ENCODE results near the gene LLGL2. TPM values are rescaled to one million over a fixed set of nuclear protein-coding genes. Genes with fewer than 3 reads are reported as not detected.

LLGL2 gene
- polyA plus RNA-seq, 3 donors, result 66.7 to 107 (median 99.7) TPM

DNA sequence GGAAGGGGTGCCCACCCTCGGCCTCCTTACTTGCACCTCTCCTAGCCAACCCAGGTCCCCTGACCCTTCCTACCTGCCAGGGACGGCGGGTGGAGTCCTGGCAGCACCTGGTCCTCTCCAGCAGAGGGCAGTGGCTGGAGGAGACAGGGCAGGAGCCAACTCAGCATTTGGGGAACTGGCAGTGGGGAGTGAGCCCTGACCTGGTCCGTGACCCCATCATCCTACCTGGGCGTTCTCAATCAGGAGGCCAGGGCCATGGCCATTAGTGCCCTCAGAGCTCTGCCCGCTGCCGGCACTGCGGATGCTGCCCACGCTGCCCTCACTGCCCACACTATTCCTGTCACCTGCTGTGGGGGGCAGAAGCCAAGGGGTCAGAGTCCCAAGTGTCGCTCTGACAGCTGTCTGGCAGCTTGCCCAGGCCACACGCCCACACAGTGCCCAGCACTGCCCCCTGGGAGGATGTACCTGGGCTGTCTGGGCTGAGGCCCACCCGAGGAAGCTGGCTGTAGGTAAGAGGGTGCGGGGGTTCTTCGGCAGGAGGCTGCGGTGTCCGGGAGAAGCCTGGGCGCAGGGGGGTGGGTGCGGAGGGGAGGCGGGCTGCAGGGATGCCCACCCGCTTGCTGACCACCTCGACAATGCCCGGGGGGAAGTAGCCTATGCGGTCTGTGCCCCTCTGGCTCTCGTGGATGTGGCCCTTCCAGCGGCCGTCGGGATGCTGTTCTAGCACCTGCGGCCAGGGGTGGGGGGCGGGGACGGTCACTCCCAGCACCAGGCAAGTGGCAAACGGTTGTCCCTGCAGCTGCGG, 20.9 kb upstream of the LLGL2 start:
- DNase-seq, result no peak

DNA sequence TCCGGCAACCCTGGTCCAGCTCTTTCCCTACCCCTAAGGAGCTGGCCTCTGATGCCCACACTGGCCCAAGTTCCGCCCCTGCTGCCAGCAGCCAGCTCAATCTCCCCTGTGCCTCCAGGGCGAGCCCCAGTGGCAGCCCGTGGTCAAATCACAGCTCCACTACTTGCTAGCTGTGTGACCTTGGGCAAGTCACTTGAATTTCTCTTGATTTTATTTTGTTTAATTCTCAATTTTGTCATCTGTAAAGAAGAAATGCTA, 20.4 kb upstream of the LLGL2 start:
- DNase-seq, result no peak

DNA sequence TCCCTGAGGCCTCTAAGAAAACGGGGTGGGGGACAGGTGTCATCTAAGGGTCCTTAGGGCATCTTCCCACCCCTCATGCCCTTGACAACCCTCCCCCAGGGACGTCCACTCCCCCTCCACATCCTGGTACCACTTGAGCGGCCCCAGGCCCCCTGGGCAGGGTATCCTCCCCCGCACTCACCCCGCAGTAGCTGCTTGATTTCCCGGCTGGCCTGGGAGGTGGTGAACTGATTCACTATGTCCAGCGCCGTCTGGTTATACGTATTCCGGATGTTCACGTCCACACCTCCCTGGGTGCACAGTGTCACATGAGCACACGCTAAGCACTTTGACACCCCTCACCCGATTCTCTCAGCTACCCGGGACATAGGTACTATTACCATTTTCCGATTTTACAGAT, 19.9 kb upstream of the LLGL2 start:
- DNase-seq, result no peak

DNA sequence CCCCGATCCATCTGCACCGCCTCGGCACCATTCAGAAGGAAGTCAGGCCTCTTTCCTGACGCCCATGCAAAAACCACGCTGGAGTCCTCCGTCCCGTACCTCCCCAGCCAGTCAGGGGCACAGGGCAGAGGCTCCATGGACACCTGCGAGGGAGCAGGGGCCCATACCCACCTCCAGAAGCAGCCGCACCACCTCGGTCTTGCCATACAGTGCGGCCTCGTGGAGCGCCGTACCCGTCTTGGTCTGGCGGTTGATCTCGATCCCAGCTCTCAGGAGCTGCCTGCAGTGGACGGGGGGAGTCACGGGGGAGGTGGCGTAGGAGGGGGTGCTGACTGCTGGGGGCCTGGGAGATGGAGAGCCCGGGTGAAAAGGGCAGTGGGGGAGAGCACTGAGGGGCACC, 19.4 kb upstream of the LLGL2 start:
- no peak for DNase-seq

DNA sequence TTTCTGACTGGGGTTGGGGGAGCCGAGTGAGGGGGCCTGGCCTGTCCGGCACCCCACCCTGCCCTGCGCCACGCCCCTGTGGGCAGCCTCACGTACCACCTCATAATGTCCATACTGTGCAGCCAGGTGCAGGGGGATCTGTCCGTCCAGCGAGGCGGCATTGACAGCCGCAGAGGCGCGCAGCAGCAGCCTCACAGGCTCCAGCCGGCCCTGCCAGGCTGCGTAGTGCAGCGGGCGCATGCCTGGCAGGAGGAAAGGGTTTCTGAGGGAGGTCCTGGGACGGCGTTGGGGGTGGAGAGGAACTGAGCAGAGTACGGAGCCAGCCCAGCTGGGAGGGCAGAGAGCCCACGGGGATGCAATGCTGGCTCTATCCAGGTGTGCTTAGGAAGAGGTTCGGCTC, 18.6 kb upstream of the LLGL2 start:
- no peak for DNase-seq

DNA sequence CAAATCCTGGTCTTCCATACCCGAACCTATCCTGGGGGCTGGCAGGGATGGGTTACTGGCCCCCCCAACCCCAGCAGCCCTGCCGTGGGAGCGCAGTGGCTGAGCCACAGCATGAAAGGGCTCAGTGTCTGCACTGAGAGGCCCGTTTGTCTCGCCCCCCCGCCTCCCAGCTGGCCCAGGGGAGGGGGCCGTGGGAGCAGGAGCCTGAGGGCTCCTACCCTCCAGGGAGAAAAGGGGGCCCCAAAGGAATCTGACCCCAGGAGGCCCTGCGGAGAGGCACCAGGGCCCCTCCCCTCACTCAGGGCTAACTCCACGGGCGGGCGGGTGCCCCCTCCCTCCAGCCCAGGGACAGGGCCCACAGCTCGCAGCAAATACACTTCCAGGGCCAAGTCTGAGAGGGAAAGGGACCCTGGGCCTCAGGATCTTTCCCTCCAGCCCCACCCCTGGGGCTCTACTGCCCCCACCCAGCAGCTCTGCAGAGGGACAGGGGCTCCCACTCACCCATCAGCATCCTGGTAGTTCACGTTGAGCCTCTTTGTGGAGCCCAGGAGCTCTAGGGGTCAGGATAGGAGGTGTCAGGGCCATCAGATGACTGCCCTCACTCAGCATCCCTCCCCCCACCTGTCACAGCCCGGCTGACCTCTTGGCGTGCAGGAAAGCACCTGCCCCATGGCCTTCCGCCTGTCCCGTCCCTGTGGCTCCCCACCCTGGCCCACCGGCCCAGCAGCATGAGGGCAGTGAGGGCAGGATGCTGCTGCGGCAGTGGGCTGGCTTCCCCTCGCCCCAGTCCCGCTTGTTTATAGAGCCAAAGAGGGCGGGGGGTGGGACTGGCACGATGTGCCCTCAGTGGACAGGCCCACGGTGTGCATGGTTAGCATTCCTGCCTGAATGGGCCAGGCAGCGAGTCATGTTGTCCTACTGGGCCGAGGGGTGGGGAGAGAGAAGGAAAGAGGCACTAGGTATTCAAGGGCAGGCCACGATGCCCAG, 17.5 kb upstream of the LLGL2 start:
- no peak for DNase-seq

DNA sequence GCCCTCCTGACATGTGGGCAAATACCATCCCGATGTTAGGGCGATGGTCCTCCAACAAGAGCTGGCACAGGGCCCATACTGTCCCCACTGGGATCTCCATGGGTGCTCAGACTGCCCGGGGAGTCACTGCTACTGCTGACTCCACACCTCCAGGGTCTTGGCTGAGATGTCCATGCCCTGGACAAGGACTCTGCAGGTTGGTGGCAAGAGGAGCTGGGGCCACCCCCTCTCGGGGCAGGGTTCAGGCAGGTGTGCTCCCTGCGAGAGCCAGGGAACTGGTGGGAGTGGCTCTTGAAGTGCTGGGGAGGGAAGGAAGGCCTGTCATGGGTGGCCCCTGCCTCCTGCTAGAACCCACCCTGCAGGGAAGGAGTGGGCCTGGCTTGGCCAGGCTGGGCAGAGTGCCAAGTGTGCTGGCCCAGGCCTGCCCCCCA, 16.6 kb upstream of the LLGL2 start:
- DNase-seq, result no peak

DNA sequence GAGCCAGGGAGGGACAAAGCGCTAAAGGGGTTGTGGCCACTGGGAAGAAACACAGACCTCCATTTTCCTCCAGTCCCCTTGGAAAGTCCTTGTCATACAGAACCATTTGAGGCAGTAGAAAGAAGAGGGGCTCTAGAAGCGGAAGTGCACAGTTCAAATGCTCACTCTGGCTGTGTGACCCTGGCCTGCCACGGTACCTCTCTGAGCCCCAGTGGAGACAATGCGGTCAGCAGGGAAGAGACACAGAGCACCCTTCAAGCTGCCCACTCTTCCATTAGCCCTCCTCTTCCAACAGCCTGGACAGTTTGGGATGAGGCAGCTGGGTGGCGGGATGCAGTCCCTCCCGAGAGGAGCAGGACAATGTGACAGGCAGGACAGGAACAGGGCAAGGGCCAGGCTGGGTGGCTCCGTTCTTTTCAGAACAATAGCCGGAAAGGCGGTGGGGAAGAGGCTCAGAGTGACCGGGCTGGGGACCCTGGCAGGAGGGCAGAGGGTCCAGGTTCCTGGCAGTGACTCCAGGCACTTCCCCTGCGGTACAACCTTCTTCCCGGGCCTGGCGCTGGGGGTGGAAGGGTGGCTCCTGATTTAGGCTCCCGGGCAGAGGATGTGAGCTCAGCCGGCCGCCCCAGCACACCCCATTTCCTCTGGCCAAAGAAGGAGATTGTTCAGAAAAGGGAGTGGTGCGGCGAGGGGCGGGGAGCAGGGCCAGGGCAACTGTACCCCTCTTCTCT, 15.8 kb upstream of the LLGL2 start:
- DNase-seq, result no peak

DNA sequence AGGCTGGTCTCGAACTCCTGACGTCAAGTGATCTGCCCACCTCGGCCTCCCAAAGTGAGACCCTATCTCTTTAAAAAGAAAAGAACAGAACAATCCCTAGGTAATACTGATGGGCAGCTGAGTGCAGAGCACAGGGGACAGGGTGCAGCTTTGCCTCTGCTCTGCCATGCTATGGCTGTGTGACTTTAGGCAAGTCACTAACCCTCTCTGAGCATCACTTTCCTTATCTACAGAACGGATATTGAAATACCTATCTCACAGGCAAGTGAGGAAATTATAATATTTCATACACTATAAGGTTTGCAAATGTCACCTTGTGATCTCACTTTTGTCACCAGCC, 14.3 kb upstream of the LLGL2 start:
- DNase-seq, result no peak

DNA sequence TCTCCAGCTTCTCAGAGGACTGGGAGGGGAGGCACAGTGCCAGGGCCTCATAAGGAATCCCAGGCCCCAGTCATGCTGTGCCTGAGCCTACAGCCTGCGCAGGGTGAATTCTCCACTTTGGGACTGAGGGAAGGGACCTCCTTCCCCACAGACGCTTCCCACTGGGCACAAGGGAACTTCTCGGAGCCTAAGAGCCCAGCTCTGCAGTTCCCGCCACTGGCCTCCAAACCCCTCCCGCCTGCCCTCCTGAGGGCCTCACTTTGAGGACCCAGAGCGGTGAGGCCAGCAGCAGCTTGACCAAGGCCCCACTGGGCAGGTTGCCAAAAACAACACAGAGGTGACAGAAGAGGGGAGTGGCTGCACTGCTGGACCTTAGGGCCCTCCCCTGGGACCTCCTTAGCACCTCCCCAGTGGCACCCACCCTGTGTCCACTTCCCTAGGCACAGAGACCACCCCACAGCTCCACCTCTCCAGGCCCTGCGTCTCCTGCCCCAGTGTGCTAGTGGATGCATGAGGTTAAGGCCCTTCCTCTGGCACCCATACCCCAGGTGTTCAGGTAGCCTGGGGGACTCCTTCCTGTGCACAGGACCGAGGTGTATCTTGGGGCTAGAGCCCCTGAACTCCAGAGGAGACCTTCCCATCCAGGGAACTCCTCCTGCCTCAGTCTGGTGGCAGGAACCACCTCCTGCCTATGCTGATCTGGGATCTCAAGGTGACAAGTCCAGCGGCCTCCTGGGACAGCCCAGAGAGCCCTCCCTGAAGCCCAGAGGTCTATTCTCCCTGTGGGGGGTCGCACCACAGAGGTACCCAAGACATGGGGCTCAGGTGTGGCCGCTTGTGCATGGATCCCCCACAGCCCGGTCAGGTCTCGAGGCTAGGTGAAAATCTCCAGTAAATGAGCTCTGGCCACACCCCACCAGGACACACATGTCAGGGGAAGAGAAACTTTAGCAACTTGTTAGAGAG, 13.6 kb upstream of the LLGL2 start:
- DNase-seq, result no peak

DNA sequence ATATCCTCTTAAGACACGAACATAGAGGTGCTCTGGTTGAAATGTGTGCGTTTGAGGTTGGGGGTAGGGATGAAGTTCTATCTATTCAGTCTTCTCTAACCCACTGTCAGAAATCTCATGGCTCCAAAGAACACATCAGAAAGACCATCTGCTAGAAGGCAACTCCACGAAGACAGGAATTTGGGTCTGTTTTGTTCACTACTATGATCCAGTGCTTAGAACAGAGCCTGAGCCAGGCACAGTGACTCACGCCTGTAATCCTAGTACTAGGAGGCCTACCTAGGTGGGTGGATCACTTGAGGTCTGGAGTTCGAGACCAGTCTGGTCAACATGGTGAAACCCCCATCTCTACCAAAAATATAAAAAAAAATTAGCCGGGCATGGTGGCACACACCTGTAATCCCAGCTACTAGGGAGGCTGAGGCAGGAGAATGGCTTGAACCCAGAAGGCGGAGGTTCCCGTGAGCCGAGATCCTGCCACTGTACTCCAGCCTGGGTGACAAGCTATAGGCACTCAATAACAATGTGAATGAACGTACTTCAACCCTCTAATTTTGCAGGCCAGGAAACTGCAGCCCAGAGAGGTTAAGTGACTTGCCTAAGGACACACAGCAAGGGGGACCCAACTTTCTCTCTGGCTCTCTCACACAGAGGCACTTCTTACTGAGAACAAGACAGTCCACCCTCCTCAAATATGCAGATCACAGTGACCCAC, 12.4 kb upstream of the LLGL2 start:
- no peak for DNase-seq

DNA sequence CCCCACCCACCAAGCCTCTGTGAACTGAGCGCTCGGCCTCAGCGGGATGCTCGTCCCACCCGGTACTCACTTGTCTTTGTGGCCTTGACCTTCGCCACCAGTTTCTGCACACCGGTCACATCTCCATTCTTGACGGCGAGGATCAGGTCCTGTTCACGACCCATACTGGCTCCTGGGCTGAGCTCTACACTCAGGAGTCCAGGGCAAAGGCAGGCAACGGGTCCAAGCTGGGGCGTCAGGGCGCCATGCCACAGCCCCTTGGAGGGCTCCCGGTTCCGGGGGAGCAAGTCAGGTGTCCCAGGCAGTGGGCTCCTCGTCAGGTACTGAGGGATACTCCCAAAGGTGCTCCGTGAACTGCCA, 11.9 kb upstream of the LLGL2 start:
- no peak for DNase-seq

DNA sequence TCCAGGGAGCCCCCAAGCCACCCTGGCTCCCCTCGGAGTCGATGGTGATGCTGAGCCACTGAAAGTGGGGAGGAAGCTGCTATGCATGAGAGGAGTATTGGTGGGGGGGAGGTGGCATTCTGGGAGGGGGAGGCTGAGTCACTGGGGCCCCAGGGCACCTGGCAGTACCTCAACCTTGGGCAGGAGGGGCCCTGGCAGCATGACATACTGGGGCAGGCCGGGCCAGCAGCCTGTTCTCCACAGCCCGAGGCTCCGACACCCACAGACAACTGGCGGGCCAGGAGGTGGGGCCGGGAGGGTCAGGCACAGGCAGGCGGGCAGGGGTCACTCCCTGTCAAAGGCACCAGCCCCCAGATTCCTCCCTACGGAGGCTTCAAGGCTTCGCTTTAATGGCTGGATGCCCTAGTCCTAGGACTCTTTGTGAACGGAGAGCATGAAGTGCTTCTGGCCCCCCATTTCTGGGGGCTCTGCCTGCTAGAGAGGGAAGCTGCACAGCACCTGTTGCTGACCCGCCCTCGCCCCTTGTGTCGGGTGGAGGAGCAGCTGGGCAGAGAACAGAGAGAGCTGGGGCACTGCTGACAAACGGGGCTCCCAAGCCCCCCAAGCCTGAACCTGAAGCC, 11.1 kb upstream of the LLGL2 start:
- no peak for DNase-seq

DNA sequence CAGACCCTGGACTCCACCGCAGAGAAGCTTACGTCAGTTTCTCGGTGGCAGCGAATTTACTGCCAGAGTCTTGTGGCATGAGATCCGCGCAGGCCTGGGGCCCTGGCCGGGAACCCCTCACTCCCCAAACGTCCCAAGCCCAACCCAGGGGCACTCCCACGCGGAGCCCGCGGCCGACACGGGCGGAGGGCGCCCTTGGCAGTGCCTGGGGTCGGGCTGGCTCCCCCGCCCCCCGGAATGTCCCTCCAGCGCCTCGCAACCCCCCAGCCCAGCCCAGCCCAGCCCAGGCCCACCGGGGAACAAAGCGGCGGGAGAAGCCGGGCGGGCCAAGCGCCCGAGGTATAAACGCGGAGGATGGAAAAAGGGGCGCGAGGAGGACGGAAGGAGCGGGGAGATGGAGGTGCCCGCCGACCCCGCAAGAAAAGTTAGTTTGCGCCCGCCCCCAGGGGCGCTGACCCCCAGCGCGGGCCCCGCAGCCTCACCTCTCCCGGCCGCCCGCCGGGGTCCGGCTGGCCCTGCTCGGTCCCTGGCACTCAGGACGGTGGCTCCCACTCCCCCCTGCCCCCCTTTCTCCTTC, 10.5 kb upstream of the LLGL2 start:
- no peak for DNase-seq

DNA sequence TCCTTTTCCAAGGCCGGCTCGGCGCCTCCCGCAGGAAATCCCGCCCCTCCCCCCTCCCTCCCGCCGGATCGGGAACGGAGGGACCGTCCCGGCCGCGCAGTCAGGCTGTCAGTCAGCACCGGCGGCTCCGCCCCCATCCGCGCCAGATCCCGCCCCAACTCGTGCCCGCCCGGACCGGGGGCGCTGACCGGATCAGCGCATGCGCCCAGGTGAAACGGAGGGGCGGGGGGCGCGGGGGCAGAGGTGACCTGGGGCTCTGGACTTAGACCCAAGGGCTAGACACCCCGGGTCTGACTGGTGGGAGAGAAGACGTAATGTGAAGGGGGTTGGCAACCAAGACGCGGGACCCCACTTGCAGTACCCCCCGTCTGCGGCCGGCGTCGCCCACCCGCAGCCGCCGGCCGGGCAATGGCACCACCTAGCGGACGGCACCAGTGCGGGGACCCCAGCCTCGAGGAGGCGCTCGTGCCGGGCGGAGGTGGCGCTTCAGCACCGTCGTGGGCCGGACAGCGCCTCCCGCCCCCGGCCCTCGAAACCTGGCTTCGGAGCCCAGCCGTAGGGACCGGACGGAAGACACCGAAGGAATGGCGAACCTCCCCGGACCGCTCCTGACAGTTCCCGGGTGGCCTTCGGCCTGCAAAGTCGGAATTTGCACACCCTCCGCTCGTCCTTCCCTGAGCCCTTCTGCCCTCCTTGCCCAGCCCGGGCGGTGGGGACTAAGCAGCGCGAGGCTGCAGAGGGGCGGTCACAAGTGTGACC, 9.8 kb upstream of the LLGL2 start, which contains the start of gene CASKIN2:
Gene CASKIN2 (minus strand): TSS at position 42 of the 759 bp plus-strand sequence. CDS start 1,733 bp downstream, outside the sequence.
- DNase-seq, result peak; percentile 95

DNA sequence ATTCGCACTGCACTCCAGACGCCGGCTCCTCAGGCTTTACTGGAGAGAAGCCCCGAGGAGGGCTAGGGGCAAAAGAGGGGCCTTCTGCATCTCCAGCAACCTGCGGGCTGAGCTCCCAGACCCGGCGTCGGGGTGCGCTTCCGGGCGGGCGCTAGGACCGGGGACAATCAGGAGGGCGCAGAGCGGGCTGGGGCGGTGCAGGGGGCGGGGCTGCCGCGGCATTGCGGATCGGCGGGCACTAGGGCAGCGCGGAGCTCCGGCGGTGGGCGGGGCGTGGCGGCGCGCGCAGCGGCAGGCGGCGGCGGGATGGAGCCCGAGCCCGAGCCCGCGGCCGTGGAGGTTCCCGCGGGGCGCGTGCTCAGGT, 9.3 kb upstream of the LLGL2 start, which contains the start of gene TSEN54:
Gene TSEN54 (plus strand): TSS at position 274 of the 364 bp plus-strand sequence. CDS start 33 bp downstream, at position 307.
- peak; percentile 90 for DNase-seq

DNA sequence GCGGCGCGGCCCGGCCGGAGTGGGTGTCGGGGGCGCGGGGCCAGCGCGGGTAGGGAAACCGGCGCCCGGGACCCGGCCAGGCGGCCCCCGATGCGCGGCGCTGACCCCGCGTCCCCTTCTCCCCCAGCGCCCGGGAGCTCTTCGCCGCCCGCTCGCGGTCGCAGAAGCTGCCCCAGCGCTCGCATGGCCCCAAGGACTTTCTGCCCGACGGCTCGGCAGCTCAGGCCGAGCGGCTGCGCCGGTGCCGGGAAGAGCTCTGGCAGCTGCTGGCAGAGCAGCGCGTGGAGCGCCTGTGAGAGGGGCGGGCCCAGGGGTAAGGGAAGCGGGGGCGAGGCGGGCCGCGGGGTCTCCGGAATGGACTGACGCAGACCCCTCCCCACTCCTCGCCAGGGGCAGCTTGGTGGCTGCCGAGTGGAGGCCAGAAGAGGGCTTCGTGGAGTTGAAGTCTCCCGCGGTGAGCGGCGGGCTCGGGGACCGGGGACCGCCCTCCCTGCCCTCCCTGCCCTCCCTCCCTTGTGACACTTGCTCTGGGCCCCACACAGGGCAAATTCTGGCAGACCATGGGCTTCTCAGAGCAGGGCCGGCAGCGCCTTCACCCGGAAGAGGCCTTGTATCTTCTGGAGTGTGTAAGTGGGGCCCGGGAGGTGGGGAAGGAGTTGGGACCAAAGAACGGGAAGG, 8.7 kb upstream of the LLGL2 start:
- no peak for DNase-seq

DNA sequence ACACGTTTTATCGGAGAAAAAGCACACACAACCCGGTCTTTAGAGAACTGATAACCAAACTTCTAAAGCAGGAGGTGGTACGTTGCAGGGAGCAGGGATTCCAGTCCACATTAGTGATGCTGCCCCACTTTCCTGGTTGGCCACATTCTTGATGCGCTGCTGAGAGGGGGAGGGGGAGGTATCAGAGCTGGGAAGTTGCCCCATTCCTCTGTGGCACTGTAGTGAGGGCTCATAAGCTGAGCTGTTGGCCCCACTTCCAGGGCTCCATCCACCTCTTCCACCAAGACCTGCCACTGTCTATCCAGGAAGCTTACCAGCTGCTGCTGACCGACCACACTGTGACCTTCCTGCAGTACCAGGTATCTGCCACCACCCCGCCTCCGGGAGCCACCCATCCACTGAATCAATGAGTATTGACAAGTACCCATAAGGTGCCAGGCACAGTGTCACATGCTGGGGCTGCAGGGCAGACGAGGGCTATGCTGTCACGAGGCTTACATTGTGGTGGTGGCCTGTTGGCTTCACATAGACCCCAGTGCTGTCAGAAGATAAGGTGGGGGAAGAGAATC, 8.1 kb upstream of the LLGL2 start:
- DNase-seq, result no peak
